Erythroblast (primary cell): ENCODE measurements around the gene AMBRA1.

ENCODE experiments used
- GATA1 ChIP-seq: IDR thresholded peaks from 2 replicates; pipeline ENCODE4 v1.6.1; 2011; ENCODE audit warnings: low read depth, mild to moderate bottlenecking, control low read depth, low read length, moderate library complexity
- POLR2A ChIP-seq: IDR thresholded peaks from 2 replicates; pipeline ENCODE4 v1.6.1; 2011; ENCODE audit warnings: mild to moderate bottlenecking, low read length

GRCh38 chr11:46555267-46556054 is 38.4 kb downstream of the AMBRA1 start:
- TF ChIP-seq POLR2A (no peak), GATA1 (no peak)
